HT-29 (cell line): ENCODE data around the gene PTPN14. TPM values are rescaled to one million over a fixed set of nuclear protein-coding genes. Genes with fewer than 3 reads are reported as not detected.

Experiments
- DNase-seq: peaks from one replicate; pipeline ENCODE4 v3.0.0-alpha.2; 2015; ENCODE audit warnings: low spot score
- total RNA-seq: library from RNA; depleted of rRNA; stranded (reverse); fragments of >200 nt; shearing (Covaris generic); gene quantifications from 2 replicates; pipeline ENCODE4 v1.2.3, GENCODE V29; 2014

Gene PTPN14
- total RNA-seq, 1 experiment from 2014 or later = 11.0 TPM

DNA sequence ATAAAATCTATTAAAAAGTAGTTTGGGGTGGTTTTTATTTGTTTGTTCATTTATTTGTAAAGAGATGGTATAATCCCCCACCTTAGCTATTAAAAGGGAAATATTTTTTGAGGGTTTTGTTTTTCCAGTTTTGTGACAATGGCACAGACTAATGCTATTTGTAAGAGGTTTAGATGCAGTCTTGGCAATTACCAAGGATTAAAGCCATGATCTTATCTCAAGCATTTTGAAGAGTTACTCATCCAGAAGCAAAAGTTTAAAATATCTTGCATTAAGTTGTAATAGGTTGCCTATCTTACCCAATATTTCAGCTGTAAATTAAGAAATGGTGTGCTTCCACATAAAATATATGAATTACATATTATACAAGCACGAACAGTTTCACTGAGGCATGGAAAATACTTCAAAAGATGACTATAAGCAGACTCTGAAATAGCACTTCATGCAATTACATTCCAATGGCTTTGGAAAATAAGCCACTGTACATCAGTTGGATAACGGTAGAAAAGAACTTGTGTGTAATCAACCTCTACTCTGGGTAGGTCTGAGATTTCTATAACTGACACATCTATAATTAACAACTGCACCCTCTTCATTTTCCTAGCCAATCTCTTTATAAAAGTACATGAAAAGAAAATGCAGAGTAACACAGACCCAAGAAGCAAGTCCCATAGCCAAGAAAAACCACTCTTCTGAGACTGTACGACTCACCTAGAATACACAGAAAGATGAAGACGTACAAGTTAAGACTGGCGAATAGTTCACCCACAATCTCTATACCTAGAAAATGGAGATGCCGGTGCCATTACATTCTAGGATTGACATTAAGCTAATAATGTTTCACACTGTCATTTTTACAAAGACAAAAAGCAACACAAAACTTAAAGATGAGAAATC, 95.2 kb downstream of the PTPN14 start:
- DNase-seq = no peak

DNA sequence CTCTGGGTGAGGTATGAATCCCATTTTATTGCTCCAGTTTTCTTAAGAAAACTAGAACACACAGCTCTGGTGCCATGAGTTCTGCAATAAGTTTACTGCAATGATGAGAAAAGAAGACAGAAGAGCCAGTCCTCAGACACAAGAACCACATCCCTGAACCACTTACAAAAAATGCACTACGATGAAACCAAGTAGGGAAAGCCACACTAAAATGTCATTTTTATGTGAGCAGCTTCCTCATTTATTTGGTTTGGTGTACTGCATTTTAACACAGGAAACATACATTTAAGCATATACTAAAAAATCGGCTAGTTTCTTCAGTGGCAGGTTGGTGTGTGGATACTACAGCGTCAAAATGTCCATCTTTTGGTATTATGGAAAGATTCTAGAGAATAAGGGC, 95.9 kb downstream of the PTPN14 start:
- no peak for DNase-seq

DNA sequence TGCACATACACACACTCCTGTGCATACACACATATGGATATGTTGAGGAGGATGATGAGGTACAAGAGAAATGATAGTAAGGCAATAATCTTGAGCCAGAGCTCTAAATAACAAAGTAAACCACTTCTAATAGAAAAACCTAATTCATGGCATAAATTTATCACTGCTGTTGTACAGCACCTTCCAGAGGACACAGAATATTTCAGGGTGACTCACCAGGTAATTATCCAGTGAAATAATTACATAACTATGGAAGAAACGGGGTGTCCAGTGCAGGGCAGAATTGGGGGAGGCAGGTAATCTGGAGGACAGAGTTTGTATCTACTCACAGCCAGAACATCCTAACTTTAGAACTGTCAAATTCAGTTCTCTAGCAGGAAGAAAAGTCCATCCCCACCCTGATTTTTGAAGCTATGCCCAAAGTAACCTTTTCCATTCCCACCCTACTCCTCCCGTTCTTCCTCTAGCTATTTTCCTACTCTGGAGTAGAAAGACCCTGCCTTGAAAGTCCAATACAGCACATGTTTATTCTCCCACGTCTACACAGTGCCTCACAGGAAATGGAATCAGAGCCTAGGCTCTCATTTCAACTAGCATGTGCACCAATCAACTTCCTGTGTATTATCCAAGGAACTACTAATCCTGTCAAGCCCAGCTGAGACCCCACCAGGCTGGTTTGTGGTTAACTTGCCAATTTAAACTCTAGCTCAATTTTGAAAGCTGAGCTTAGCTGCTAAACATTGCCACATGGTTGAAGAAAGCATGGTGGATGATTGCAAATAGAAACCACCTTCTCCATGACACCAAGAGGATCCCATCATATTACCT, 96.6 kb downstream of the PTPN14 start:
- DNase-seq = no peak

DNA sequence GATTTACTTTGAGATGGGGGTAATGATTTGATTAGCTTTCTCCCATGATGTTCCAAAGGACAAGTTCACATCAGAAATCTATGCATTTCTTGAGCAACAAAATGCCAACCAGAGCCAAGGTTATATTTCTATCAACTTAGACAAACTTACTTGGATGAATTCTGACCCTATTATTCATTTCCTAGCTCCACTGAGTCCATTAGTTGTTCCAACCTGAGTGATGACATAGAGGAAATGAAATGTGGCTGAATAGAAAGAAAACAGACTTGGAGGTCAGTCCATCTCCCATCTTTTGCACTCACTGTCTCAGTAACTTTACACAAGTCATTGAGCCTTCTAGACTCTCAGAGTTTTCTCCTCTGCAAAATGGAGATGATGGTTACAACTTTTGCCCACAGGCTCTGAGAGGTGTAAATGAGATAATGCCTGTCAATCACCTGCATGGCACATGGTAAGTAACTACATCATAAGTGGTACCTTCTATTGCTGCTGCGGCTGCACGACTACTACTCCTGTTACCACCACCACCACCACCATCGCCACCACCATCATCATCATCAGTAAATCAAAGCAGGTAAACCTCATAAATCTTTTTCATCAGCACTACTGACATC, 98.2 kb downstream of the PTPN14 start:
- no peak for DNase-seq

DNA sequence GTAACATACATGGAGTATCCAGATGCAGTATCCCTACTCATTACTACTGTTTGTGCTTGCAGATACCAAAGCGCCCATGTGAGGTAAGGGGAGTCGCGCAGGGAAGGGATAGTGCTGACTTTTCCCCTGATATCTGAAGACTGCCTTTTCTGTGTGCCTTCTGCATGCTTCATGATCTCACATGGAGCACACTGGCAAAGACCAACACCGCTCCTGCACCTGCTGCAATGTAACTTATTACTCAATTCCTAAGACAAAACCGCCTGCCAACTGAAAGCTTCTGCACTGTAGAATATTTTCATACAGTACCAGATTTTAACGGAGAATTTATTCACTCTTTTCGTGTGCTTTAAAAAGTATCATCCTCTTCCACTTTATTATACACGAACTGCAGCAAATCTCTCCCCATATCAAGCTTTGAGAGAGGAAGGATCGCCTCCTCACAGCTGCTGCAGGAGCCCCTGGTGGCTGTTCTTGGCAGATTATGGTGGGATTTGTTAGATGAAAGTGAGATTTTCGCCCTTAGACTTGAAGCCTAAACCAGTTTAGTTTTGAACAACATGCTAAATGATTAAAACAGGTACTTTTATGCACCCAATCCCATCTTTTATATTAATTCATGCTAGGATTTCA, 99.1 kb downstream of the PTPN14 start:
- no peak for DNase-seq

DNA sequence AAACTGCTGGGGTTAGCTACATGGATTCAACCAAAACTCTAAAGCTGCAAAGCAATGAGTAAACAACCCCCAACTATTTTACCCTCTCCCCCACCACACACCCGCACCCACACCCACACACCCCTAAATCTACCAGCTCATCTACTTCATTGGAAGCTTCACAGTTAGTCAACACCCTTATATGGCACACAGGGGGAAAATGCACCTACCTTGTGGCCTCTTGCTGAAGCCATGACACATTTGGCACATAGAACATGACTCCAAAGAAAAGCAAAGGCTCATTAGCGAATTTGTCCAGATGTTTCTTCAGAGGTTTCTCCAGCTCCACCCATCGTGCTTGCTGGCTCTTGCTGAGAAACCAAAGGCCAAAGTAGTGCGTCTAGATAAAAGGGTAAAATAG, 99.8 kb downstream of the PTPN14 start:
- DNase-seq = no peak

DNA sequence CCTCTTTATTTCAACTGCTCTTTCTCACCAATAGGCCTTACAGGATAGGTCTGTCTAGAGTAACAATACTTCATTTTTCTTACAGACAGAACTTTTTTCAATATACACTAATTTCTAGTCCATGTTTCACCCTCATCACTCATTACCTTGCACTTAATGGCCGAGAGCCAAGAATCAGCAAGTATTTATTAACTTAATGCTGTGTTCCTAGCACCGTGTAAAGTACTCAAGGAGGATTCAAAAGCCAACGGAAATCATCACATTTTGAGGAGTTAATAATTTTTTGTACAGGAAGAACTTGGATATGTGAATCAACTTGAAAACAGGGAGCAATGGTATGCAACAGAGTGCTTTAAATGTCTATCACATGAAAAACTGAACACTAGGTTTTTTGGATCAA, 102.0 kb downstream of the PTPN14 start:
- no peak for DNase-seq

DNA sequence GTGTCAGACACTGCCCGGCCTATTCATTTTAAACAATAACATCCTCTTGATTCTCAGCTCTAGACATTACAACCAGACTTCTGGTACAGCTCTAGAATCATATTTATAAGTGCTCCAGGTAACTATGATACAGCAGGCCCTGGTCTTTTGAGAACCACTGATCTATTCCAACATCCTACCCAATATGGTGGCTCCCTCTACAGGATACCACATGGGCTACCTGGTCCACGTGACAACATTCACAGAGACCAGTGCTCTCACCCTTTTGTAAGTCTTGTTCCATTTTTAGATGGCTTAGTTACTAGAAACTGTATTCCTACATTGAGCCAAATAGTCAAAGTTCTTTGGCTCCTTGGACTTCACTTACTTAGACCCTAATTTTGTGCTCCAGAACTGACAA, 102.9 kb downstream of the PTPN14 start:
- no peak for DNase-seq

DNA sequence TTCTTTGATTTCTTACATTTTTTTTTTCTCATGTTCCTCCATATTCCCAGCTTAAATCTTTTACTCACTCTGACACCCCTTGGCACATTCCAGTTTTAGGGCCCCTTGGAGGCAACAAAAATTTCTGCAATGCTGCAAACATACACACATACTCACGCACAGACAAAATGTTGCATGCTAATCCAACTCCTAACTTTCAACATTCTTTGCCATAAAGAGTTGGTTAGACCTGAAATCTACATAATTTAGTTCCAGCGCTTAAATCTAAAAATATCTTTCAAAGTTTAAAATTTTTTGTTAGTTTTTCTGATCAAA, 103.9 kb downstream of the PTPN14 start:
- DNase-seq = no peak

DNA sequence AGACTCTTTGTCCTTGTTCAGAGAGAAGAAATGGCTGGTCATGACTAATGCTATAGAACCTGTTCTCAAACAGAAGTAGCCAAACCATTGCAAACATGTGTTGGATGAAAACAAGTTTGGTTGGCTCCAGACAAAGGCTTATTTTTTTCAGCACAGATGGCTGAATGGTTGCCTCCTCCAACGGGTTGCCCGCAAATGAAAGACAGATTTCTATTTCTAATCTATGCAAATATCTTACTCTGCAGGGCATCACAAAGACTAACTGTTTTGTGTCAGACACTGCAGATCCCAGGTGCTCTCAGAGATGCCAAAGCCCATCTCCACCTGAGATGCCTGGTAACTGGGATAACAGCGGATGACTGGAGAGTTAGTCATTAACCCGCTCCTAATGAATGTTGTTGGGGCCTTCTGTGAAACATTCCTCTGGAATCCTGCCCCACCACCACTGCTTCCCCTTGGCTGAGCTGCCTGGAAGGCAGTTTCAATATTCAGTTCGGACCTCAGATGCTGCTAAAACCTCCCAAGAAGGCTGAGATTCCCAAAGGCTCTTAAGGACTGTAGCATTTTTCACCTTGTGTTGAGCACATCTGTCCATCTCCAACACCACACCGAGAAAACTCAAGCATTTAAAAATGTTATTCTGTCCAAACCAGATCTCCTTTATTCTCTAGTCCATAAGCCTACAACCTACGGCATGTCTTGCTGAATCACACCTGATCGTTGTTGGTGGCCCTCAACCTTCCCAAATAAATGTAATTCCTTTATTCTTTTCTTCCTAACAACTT, 104.4 kb downstream of the PTPN14 start:
- DNase-seq = peak; percentile 95

DNA sequence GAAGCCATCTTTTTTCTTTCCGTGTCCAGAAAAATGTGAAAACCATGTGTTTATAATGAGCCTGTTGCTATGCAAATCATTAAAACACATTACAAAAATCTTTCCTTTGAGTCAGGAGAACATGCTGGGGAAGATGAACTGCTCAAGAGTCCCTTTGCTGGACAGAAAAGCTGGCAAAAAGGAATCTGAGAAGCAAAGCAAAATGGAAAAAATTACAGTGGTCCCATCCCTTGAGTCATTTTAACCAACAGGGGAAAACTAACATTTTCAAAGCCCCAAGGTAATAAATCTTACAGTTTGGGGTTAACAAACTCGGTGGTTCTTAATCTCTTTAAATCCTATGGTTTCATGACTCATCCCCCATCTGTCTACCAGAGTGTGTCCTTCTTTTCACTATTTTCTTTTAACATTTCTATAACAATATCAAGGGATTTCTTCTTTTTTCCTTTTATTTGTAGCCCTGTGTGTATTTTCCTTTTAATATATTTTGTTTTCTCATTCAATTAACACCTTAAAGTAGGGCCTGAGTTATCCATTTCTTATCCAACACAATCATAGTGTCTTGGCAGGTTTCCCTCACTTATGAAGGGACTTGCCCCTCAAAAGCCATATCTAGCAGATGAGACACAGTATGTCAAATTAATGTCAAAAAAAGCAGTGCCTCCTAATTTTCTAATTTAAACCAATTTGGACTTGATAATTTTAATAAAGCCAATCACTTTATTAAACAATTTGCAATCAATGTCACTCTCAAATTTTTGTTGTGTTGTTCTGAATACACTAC, 105.4 kb downstream of the PTPN14 start:
- DNase-seq = peak; percentile 30

DNA sequence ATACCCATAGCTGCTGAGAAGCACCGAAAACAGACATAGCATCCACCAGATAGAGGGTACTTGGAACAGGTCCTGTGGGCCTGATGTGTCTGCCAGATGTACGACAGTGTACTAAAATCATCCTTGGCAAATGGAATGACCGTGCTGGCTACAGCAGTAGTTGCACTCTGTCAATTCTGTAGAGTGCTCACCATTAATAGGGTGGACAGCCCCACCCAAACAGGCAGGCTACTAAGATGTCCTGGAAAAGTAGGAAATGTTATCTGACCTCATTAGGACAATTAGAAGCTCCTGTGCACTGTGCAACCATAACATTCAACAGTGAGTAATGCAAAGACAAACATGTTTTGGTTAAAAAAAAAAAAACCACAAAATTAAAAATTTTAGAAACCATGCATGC, 106.2 kb downstream of the PTPN14 start:
- DNase-seq = no peak

DNA sequence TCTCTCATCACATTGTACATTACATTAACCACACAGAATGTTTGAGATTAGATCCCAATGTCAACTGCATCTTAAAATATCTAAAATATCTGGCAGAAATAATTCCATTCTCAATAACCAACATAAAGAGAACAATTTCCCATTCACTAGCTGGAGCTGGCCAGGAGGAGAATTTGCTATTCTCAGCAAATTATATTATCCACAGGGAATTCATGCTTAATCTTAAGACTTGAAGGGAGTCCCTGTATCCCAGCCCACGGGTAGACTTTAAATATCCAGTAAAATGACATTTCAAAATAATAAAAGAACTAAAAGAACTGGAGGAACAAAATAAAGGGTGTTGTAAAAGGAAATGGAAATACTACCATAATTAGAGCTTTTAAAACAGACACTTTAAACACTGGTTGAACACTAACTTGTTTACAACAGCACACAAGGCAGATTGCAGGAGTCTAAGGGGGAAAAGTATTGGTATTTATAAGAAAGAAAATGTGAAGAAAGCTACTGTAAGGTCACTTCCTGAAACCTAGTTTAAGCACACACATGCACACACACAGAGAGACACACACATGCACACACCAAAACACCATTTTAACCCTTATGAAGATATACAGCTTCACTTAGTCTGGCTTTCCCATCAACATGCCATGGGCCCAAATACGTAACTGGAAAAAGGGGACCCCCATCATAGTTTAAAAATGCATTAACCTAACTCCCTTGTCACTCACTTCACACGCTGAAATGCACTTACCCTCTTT, 107.0 kb downstream of the PTPN14 start:
- no peak for DNase-seq

DNA sequence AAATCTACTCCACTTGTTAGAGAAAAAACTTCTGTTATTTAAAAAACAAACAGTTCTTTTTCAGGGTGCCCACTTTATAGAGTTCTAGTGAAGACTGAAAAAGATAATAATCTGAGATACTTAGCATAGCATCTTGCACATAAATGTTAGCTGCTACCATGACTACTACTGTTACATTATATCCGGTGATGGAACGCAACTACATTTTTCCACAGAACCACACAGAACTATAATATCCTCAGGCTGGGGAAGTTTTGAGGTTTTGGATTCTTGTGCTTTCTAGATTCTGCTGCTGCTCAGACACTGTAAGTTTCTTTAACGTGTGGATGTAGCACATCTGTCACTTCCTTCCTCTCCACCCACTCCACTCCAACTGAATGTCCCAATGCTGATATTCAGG, 110.3 kb downstream of the PTPN14 start:
- DNase-seq = no peak

DNA sequence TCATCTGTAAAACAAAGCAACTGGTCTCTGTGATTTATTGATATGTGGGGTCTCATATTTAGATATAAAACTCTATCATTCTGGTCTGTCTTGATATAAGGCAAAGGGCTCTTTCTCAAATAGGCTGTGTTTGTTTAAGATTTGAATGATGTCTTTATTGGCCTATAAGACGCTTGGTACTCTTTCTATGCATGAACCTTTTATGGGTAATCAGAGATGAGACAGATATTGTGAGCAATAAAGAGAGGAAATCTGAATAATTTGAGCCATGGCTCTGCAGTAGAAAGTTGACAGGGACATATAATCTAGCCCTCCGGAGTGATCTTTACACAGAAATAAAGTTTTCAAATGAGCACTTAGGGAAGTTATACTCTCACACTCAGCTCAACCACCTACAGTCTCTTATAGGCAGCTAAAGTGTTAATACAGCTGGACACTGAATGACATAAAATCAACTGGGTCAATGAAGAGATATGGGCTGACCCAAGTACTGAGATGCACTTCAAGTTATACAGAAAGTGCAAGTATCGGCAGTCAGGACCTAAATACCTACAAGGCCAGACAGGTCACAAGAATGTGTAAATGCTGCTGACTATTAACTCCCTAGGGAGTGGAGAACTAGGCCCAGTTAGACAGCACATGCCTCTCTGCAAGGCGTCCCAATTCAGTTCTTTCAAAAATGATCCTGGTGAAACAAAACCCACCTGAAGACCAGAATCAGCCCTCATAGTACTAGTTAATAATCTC, 111.0 kb downstream of the PTPN14 start:
- DNase-seq = peak; percentile 16

DNA sequence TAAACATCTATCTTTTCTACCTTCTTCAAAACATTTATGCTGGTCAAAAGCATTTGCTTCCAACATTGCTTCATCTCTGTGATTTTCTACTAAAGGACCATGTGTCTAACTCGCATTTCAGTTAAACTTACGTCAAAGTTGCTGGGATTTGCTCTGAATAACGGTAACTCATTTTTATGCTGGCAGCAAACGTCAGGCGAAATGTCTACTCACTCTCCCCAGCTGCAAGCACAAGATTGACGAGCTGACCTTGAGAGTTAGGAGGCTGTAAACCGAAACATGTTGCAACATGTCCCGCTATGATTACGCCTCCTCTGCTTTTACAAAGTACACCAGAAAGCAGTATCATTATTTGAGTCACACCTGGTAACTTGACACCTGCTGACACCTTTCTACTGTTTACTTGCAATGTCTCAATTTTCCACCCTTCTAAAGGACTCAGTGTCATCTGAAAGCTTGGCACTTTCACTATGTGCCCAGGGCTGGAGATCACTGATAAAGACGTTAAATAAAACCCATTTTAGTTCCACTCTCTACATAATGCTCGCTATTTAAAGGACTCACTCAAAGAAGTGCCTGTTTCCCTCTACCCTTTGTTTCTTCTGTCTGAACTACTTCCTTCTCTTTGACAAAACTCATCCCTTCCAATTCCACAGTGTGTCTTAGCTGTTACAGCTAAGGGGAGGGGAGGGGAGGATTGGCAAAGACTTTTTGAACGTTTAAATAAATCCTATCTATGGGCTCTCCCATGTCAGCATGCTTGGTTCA, 111.9 kb downstream of the PTPN14 start:
- DNase-seq = peak; percentile 70

DNA sequence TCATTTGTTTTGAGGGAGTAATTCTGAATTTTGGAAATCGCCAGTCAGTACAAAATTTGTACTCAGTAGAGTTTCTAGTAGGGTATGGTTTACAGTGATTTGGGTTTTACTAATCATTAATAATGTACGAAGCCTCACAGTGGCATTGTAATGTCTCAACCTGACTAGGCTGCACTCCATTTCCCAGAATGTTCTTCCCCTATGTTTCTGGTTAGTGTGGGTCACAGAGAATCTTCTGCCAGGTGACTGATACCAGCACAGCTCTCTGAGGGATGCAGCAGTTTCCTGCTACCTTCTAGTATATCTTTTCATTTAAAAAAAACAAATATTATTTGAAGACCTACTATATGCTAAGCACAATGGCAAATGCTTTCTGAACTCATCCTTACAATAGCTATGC, 112.9 kb downstream of the PTPN14 start:
- DNase-seq = no peak

DNA sequence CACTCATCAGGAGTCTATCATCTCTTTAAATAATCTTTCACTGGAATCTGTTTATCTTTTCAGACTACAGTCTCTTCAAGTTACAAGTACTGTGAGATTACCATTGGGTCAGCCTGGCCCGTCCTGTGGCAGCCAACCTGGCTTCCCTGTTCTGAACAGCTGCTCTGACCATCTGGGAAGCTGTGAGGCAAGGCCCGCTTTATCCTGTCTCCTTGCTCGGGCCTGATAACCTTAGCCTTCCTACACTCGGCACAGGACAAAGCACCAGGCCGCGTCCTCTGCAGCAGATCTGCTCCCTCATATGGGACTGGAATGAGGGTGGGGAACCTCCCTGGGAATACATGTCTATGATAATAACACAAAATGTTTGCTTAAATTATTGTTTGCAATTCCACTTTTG, 113.3 kb downstream of the PTPN14 start:
- DNase-seq = no peak
